GM18511 (cell line): ENCODE measurements around the gene KIAA0319L.
"Not testable (repeated sequence)": the region's sequence is repeated elsewhere in the genome, so short reads cannot be mapped to it uniquely, and the experiment has no call there.

Experiments
- ATAC-seq: cut with Tn5 transposase; IDR thresholded peaks from one replicate; pipeline ENCODE4 v1.9.1; 2021; ENCODE audit warnings: mild to moderate bottlenecking, moderate library complexity; ENCODE audit not compliant: unreplicated experiment

Gene KIAA0319L

GRCh38 chr1:35585281-35585680, 28.1 kb upstream of the KIAA0319L start:
- ATAC-seq, result no peak

- not testable (repeated sequence) for ATAC-seq
These were observed 24.4 kb upstream of the KIAA0319L start for GRCh38 chr1:35581621-35582020.

GRCh38 chr1:35580949-35581388, 23.8 kb upstream of the KIAA0319L start:
- ATAC-seq, result no peak

- peak; percentile 83 for ATAC-seq
These were observed 20.1 kb upstream of the KIAA0319L start for GRCh38 chr1:35577071-35577998.

GRCh38 chr1:35576766-35577070, 19.5 kb upstream of the KIAA0319L start:
- ATAC-seq, result not testable (repeated sequence)

GRCh38 chr1:35576061-35576765, 19.0 kb upstream of the KIAA0319L start:
- ATAC-seq, result no peak

- ATAC-seq, result no peak
These were observed 18.3 kb upstream of the KIAA0319L start for GRCh38 chr1:35575416-35575958.

- ATAC-seq, result no peak
These were observed 17.6 kb upstream of the KIAA0319L start for GRCh38 chr1:35574655-35575415.

- ATAC-seq, result no peak
These were observed 17.0 kb upstream of the KIAA0319L start for GRCh38 chr1:35574125-35574654.

- no peak for ATAC-seq
These were observed 16.3 kb upstream of the KIAA0319L start, which contains the start of gene TFAP2E for GRCh38 chr1:35573198-35574124. TSS of gene TFAP2E (plus strand) at chr1:35573314. CDS start at chr1:35573578, 264 bp downstream.

- no peak for ATAC-seq
These were observed 15.1 kb upstream of the KIAA0319L start for GRCh38 chr1:35572296-35572695.

- ATAC-seq, result no peak
These were observed 14.1 kb upstream of the KIAA0319L start for GRCh38 chr1:35571263-35571662.

GRCh38 chr1:35570589-35571137, 13.5 kb upstream of the KIAA0319L start:
- ATAC-seq, result no peak

GRCh38 chr1:35569936-35570335, 12.7 kb upstream of the KIAA0319L start:
- no peak for ATAC-seq

GRCh38 chr1:35568975-35569395, 11.8 kb upstream of the KIAA0319L start:
- no peak for ATAC-seq

- ATAC-seq, result no peak
These were observed 10.8 kb upstream of the KIAA0319L start for GRCh38 chr1:35567947-35568558.

- ATAC-seq, result no peak
These were observed 8.5 kb upstream of the KIAA0319L start for GRCh38 chr1:35565742-35566133.

GRCh38 chr1:35564884-35565741, 7.9 kb upstream of the KIAA0319L start:
- no peak for ATAC-seq
